ENCODE measurements around the gene ADH5. TPM values are rescaled to one million over a fixed set of nuclear protein-coding genes. Genes with fewer than 3 reads are reported as not detected.
A peak's percentile ranks its signal among the peaks of the same experiment; 100 is the strongest.

ADH5 gene
- total and polyA plus RNA-seq, 8 donors: 152 to 305 (median 244) TPM

GRCh38 chr4:99058228-99058627, 30.4 kb downstream of the ADH5 start:
- ATAC-seq (no peak), DNase-seq (no peak)
- Histone ChIP-seq H3K27me3 (no peaks in the 10 kb centered on the region), H3K4me1 (peaks cover 6 to 11% of the 10 kb centered on the region in 2 donors), H3K4me3 (no peak overlapping the region), H3K27ac (no peak overlapping the region), H3K9me3 (no peaks in the 10 kb centered on the region), H3K36me3 (peaks cover 0 to 30% of the 10 kb centered on the region in 2 donors)
- intact Hi-C loops (cut with DNase I): no loop called here
- TF ChIP-seq, protein P1, sequence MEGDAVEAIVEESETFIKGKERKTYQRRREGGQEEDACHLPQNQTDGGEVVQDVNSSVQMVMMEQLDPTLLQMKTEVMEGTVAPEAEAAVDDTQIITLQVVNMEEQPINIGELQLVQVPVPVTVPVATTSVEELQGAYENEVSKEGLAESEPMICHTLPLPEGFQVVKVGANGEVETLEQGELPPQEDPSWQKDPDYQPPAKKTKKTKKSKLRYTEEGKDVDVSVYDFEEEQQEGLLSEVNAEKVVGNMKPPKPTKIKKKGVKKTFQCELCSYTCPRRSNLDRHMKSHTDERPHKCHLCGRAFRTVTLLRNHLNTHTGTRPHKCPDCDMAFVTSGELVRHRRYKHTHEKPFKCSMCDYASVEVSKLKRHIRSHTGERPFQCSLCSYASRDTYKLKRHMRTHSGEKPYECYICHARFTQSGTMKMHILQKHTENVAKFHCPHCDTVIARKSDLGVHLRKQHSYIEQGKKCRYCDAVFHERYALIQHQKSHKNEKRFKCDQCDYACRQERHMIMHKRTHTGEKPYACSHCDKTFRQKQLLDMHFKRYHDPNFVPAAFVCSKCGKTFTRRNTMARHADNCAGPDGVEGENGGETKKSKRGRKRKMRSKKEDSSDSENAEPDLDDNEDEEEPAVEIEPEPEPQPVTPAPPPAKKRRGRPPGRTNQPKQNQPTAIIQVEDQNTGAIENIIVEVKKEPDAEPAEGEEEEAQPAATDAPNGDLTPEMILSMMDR (IDR thresholded peaks at IDR 0.05): no peak

DNA sequence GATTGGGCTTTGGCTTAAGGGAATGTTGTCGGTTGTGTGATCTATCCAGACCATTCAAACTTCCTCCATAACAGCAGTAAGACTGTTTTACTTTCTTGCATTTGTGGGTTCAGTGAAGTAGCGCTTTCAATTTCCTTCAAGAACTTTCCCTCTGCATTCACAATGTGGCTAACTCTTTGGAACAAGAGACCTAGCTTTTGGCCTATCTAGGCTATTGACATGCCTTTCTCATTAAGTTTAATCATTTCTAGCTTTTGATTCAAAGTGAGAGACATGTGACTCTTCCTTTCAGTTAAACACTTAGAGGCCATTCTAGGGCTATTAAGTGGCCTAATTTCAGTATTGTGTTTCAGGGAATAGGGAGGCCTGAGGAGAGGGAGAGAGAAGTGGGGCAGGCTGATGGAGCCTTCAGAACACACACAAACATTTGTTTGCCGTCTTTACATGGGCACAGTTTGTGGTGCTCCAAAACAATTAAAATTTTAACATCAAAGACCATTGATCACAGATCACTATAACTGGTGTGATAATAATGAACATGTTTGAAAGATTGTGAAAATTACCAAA, 34.1 kb downstream of the ADH5 start:
- peaks cover 0 to 37% of the 10 kb centered on the region in 2 donors for H3K36me3 ChIP-seq
- intact Hi-C loops (cut with DNase I): no loop called here
- ATAC-seq: peak; percentile 76
- TF ChIP-seq, protein P1 (IDR thresholded peaks at IDR 0.05): no peak
- DNase-seq: peak in 1 of 4 donors; percentile 3
- H3K27ac ChIP-seq: peak overlapping the region in 1 of 2 donors; percentile 21
- H3K4me1 ChIP-seq: peaks cover 6 to 7% of the 10 kb centered on the region in 2 donors
- no peaks in the 10 kb centered on the region for H3K9me3 ChIP-seq
- H3K4me3 ChIP-seq: no peak overlapping the region
- no peaks in the 10 kb centered on the region for H3K27me3 ChIP-seq

- Histone ChIP-seq H3K9me3 (no peaks in the 10 kb centered on the region), H3K27ac (no peak overlapping the region), H3K36me3 (peaks cover 0 to 40% of the 10 kb centered on the region in 2 donors), H3K4me1 (peaks cover 6 to 7% of the 10 kb centered on the region in 2 donors), H3K4me3 (no peak overlapping the region), H3K27me3 (no peaks in the 10 kb centered on the region)
- DNase-seq (no peak), ATAC-seq (no peak)
- intact Hi-C loops (cut with DNase I): no loop called here
- TF ChIP-seq, protein P1 (IDR thresholded peaks at IDR 0.05): no peak
Measured at GRCh38 chr4:99052902-99053301, 35.7 kb downstream of the ADH5 start.

GRCh38 chr4:99047710-99048109, 40.9 kb downstream of the ADH5 start:
- TF ChIP-seq, protein P1 (IDR thresholded peaks at IDR 0.05): no peak
- H3K9me3 ChIP-seq: no peaks in the 10 kb centered on the region
- H3K4me3 ChIP-seq: no peak overlapping the region
- no peaks in the 10 kb centered on the region for H3K27me3 ChIP-seq
- H3K36me3 ChIP-seq: peaks cover 0 to 52% of the 10 kb centered on the region in 2 donors
- H3K27ac ChIP-seq: no peak overlapping the region
- no peak for DNase-seq
- no peak for ATAC-seq
- no peaks in the 10 kb centered on the region for H3K4me1 ChIP-seq
- intact Hi-C loops (cut with DNase I): no loop called here

GRCh38 chr4:99043346-99043745, 45.2 kb downstream of the ADH5 start:
- ATAC-seq: no peak
- Histone ChIP-seq H3K9me3 (peaks cover 0 to 5% of the 10 kb centered on the region in 2 donors), H3K27ac (no peak overlapping the region), H3K27me3 (no peaks in the 10 kb centered on the region), H3K4me1 (no peaks in the 10 kb centered on the region), H3K36me3 (peaks cover 0 to 29% of the 10 kb centered on the region in 2 donors), H3K4me3 (no peak overlapping the region)
- intact Hi-C loops (cut with DNase I): no loop called here
- no peak for DNase-seq
- TF ChIP-seq, protein P1 (IDR thresholded peaks at IDR 0.05): no peak
